GM12878 (cell line): ENCODE data around the gene COL4A3. TPM values are rescaled to one million over a fixed set of nuclear protein-coding genes. Genes with fewer than 3 reads are reported as not detected.
A peak's percentile ranks its signal among the peaks of the same experiment; 100 is the strongest.

ENCODE experiments used
- ATAC-seq: fragments of 200-7000 bp; cut with Tn5 transposase; 3 replicates; pipeline ENCODE4 v1.9.1; 2020; ENCODE audit warnings: mild to moderate bottlenecking, moderate library complexity
- BruUV-seq: library from RNA; stranded (reverse); fragments of 400-500 nt; replicated peaks from 2 replicates; lab custom pipeline; 2021; lab: Mats Ljungman, UMichigan
- CTCF ChIA-PET: fragments of 300-600 bp; sonication (Branson Sonifier 250); formaldehyde crosslinking; extraction: SDS; loops from one replicate; lab custom pipeline; 2021; ENCODE audit warnings: inconsistent platforms; lab: Yijun Ruan, JAX
- POLR2A ChIA-PET: fragments of 350-600 bp; formaldehyde crosslinking; extraction: SDS; loops from one replicate; lab custom pipeline; 2021; ENCODE audit warnings: inconsistent platforms; lab: Charles Lee
- RAD21 ChIA-PET: fragments of 300-600 bp; sonication (Branson Sonifier 250); formaldehyde crosslinking; loops from one replicate; lab custom pipeline; 2023; ENCODE audit warnings: antibody characterized with exemption; ENCODE audit not compliant: unreplicated experiment; lab: Charles Lee
- SMC1A ChIA-PET: fragments of 300-600 bp; sonication (Branson Sonifier 250); formaldehyde crosslinking; loops from one replicate; lab custom pipeline; 2023; ENCODE audit not compliant: unreplicated experiment, uncharacterized antibody; lab: Charles Lee
- DNase-seq: peaks from one replicate; pipeline ENCODE4 v3.0.0-alpha.2; 2011; ENCODE audit warnings: low read depth, low spot score
- FAIRE-seq: peaks from 3 replicates; lab custom pipeline; 2011; peaks lifted over from hg19 to GRCh38; lab: Jason Lieb, UNC
- H2AFZ ChIP-seq: 2 replicates; pipeline ENCODE4 v1.6.0; 2011; ENCODE audit warnings: low read depth, low read length, control low read depth; ENCODE audit not compliant: control insufficient read depth
- H3K27ac ChIP-seq: 2 replicates; pipeline ENCODE4 v1.5.1; 2011; ENCODE audit warnings: control low read depth; ENCODE audit not compliant: control insufficient read depth, insufficient read depth
- H3K27me3 ChIP-seq, 2 experiments: replicated peaks in 1 of 2; 2 replicates each; pipeline versions ENCODE4 v1.6.0 to v1.6.1; 2011; ENCODE audit warnings: low read length in 1 of 2; ENCODE audit not compliant: control insufficient read depth in 2 of 2, insufficient read depth in 2 of 2
- H3K36me3 ChIP-seq, 2 experiments: 2 replicates each; pipeline ENCODE4 v1.5.1; 2011; ENCODE audit warnings: low read length in 1 of 2; ENCODE audit not compliant: control insufficient read depth in 2 of 2, insufficient read depth in 2 of 2
- H3K4me1 ChIP-seq: 2 replicates; pipeline ENCODE4 v1.6.1; 2011; ENCODE audit warnings: mild to moderate bottlenecking, low read length, moderate library complexity, mixed read lengths; ENCODE audit not compliant: control insufficient read depth, insufficient read depth
- H3K4me2 ChIP-seq: 2 replicates; pipeline ENCODE4 v1.6.0; 2011; ENCODE audit warnings: control low read depth; ENCODE audit not compliant: control insufficient read depth, insufficient read depth
- H3K4me3 ChIP-seq: fragments of 200-600 bp; sonication (generic); 2 replicates; pipeline ENCODE4 v1.5.1; 2016
- H3K79me2 ChIP-seq: 2 replicates; pipeline ENCODE4 v1.6.0; 2011; ENCODE audit warnings: low read length; ENCODE audit not compliant: control insufficient read depth, insufficient read depth
- H3K9ac ChIP-seq: 2 replicates; pipeline ENCODE4 v1.8.0; 2011; ENCODE audit warnings: low read length, control low read depth, mixed read lengths; ENCODE audit not compliant: control insufficient read depth, insufficient read depth
- H3K9me3 ChIP-seq: replicated peaks from 3 replicates; pipeline ENCODE4 v1.5.1; 2011; ENCODE audit warnings: mild to moderate bottlenecking, low read length; ENCODE audit not compliant: control insufficient read depth, insufficient read depth
- H4K20me1 ChIP-seq: 2 replicates; pipeline ENCODE4 v1.6.0; 2011; ENCODE audit not compliant: control insufficient read depth, insufficient read depth
- CHD4 ChIP-seq: fragments of 200-600 bp; sonication (generic); IDR thresholded peaks from 2 replicates; pipeline ENCODE4 v1.6.1; 2016; ENCODE audit warnings: mild to moderate bottlenecking
- CREM ChIP-seq: IDR thresholded peaks from 2 replicates; pipeline ENCODE4 v1.6.1; 2014; ENCODE audit warnings: antibody characterized with exemption, low read depth
- ESRRA ChIP-seq: IDR thresholded peaks from 2 replicates; pipeline ENCODE4 v1.6.1; 2012; ENCODE audit warnings: mild to moderate bottlenecking, low read length, improper control_type of control experiment
- ETV6 ChIP-seq, 2 experiments: fragments of 450-650 bp in 1 of 2; IDR thresholded peaks in 1 of 2; conservative IDR thresholded peaks in 1 of 2; 2 replicates each; pipeline ENCODE4 v1.6.1; 2014; ENCODE audit warnings: antibody characterized with exemption in 1 of 2, borderline replicate concordance in 1 of 2, low read depth in 1 of 2, mild to moderate bottlenecking in 1 of 2, moderate library complexity in 1 of 2
- NR2F1 ChIP-seq: fragments of 450-650 bp; conservative IDR thresholded peaks from 2 replicates; pipeline ENCODE4 v1.6.1; 2017; ENCODE audit warnings: mild to moderate bottlenecking
- STAT3 ChIP-seq: IDR thresholded peaks from 2 replicates; pipeline ENCODE4 v1.6.1; 2011; ENCODE audit warnings: low read depth, low read length, improper control_type of control experiment
- TARDBP ChIP-seq: IDR thresholded peaks from 2 replicates; pipeline ENCODE4 v1.6.1; 2016; ENCODE audit warnings: borderline replicate concordance
- in situ Hi-C: fragments of 300-500 bp; cut with MboI; formaldehyde crosslinking; loops from 9 replicates; pipeline ENCODE4 v1.14.3; 2018; ENCODE audit warnings: mixed read lengths
- intact Hi-C: fragments of 100-400 bp; cut with micrococcal nuclease; formaldehyde crosslinking; loops from one replicate; pipeline ENCODE4 v1.14.2; 2022; ENCODE audit not compliant: unreplicated experiment
- polyA plus RNA-seq, 11 experiments: library from polyadenylated mRNA; depleted of rRNA in 4 of 11; unstranded in 6 of 11; stranded (reverse) in 5 of 11; fragments of >200 nt; fragmentation: Nextera tagmentation in 4 of 11; fragmentation: Illumina TruSeq in 1 of 11; extraction: Ambion mirVana in 4 of 11; extraction: Trizol in 1 of 11; gene quantifications; 1 replicate in 1 of 11; 2 replicates in 10 of 11; pipeline versions ENCODE4 v1.2.1 to v1.2.3, GENCODE V29; 2011 to 2016; ENCODE audit warnings: inconsistent platforms in 2 of 11, missing spikeins in 2 of 11, low read depth in 1 of 11
- total RNA-seq, 4 experiments: library from RNA; depleted of rRNA in 3 of 4; stranded (reverse); fragments of >200 nt in 3 of 4; fragmentation: Illumina TruSeq in 1 of 4; extraction: Trizol in 1 of 4; gene quantifications; 2 replicates each; pipeline versions ENCODE4 v1.2.1 to v1.2.3, GENCODE V29; 2013 to 2021
- TF ChIP-seq, protein P1 (sequence below): fragments of 450-650 bp; IDR thresholded peaks from 2 replicates; pipeline ENCODE4 v1.6.1; 2017; ENCODE audit warnings: mild to moderate bottlenecking, low read depth, inconsistent platforms; ENCODE audit not compliant: poor library complexity, severe bottlenecking
- TF ChIP-seq, protein P2 (sequence below): fragments of 450-650 bp; IDR thresholded peaks from 2 replicates; pipeline ENCODE4 v1.6.1; 2017; ENCODE audit warnings: low read depth, mild to moderate bottlenecking, moderate library complexity
- TF ChIP-seq, protein P3 (sequence below): IDR thresholded peaks from 2 replicates; pipeline ENCODE4 v1.6.1; 2012; ENCODE audit warnings: mild to moderate bottlenecking, low read depth, low read length

The COL4A3 gene
- total and polyA plus RNA-seq, 10 of the 15 experiments (the other 5 are each of a cell fraction or from before 2014, with no cell fraction given): 0.34 to 10.5 (median 3.8) TPM

DNA sequence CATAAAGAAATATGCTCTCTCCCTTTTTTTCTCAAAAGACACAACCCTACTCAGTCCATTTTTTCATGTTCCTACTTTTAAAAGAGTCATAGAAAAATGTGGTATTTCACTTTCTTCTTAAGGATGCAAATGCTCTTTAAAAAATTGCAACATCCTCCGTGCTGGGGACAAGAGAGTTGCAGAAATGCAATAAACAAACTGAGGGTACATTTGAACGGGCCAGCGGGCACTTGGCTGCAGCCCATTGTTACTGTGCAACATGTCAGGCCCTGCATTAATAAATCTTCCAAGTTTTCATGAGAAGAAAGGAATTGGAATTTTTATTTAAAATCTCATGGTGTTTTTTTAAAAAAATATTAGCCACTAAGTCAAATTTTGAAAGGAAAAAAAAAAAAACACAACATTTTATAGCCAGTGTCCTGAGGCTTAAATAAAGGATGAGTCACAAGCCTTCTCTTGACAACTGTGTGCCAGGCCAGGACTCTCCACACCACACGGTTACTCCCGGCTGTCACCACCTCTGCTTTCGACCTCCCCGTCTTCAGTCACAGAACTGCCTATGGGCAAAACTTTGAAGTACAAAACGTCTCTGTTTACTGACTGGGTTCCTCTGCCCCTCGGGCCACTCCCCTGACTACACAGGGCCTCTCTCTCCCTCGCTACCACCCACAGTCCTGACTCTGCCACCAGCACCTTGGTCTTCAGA is 103.1 kb downstream of the COL4A3 start (continued):
- TF ChIP-seq CHD4 (no peak), STAT3 (no peak), ESRRA (no peak)

DNA sequence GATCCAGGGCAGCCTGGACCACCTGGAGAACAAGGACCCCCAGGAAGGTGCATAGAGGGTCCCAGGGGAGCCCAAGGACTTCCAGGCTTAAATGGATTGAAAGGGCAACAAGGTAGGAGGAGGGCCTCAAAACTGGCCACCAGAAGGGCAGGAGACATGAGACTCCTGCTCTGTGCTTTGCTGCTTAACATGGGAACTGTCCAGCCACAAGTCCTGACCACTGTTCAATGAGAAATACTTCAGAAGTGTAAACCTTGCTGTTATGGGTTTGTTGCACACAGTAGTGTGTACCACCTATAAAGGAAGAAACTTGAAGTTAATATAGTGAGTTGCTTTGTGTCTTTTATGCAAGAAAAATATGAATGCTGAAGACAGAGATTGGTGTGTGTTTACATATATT is 116.5 kb downstream of the COL4A3 start:
- in situ Hi-C loops: no loop called here
- no peak for DNase-seq
- Histone ChIP-seq H3K27ac (no peak overlapping the region), H3K4me2 (no peak overlapping the region), H3K79me2 (no peaks in the 10 kb centered on the region), H3K4me3 (no peak overlapping the region), H3K36me3 (no peaks in the 10 kb centered on the region), H4K20me1 (no peaks in the 10 kb centered on the region), H3K9me3 (no peaks in the 10 kb centered on the region), H2AFZ (no peak overlapping the region), H3K27me3 (no peaks in the 10 kb centered on the region), H3K4me1 (no peaks in the 10 kb centered on the region), H3K9ac (no peak overlapping the region)
- ATAC-seq: peak; percentile 38; the same call in 1 of the 3 replicates
- RAD21 ChIA-PET: no interaction called here
- no TSS peak for BruUV-seq
- intact Hi-C loops: no loop called here
- no peak for TF ChIP-seq CREM
- TF ChIP-seq, protein P1, sequence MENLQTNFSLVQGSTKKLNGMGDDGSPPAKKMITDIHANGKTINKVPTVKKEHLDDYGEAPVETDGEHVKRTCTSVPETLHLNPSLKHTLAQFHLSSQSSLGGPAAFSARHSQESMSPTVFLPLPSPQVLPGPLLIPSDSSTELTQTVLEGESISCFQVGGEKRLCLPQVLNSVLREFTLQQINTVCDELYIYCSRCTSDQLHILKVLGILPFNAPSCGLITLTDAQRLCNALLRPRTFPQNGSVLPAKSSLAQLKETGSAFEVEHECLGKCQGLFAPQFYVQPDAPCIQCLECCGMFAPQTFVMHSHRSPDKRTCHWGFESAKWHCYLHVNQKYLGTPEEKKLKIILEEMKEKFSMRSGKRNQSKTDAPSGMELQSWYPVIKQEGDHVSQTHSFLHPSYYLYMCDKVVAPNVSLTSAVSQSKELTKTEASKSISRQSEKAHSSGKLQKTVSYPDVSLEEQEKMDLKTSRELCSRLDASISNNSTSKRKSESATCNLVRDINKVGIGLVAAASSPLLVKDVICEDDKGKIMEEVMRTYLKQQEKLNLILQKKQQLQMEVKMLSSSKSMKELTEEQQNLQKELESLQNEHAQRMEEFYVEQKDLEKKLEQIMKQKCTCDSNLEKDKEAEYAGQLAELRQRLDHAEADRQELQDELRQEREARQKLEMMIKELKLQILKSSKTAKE: no peak
- TF ChIP-seq, protein P2, sequence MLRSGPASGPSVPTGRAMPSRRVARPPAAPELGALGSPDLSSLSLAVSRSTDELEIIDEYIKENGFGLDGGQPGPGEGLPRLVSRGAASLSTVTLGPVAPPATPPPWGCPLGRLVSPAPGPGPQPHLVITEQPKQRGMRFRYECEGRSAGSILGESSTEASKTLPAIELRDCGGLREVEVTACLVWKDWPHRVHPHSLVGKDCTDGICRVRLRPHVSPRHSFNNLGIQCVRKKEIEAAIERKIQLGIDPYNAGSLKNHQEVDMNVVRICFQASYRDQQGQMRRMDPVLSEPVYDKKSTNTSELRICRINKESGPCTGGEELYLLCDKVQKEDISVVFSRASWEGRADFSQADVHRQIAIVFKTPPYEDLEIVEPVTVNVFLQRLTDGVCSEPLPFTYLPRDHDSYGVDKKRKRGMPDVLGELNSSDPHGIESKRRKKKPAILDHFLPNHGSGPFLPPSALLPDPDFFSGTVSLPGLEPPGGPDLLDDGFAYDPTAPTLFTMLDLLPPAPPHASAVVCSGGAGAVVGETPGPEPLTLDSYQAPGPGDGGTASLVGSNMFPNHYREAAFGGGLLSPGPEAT: no peak
- TF ChIP-seq, protein P3, sequence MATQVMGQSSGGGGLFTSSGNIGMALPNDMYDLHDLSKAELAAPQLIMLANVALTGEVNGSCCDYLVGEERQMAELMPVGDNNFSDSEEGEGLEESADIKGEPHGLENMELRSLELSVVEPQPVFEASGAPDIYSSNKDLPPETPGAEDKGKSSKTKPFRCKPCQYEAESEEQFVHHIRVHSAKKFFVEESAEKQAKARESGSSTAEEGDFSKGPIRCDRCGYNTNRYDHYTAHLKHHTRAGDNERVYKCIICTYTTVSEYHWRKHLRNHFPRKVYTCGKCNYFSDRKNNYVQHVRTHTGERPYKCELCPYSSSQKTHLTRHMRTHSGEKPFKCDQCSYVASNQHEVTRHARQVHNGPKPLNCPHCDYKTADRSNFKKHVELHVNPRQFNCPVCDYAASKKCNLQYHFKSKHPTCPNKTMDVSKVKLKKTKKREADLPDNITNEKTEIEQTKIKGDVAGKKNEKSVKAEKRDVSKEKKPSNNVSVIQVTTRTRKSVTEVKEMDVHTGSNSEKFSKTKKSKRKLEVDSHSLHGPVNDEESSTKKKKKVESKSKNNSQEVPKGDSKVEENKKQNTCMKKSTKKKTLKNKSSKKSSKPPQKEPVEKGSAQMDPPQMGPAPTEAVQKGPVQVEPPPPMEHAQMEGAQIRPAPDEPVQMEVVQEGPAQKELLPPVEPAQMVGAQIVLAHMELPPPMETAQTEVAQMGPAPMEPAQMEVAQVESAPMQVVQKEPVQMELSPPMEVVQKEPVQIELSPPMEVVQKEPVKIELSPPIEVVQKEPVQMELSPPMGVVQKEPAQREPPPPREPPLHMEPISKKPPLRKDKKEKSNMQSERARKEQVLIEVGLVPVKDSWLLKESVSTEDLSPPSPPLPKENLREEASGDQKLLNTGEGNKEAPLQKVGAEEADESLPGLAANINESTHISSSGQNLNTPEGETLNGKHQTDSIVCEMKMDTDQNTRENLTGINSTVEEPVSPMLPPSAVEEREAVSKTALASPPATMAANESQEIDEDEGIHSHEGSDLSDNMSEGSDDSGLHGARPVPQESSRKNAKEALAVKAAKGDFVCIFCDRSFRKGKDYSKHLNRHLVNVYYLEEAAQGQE: peak; percentile 73
- no peak for TF ChIP-seq TARDBP
- TF ChIP-seq ETV6 (conservative IDR thresholded peaks at IDR 0.05 in 1 of 2, IDR thresholded peaks at IDR 0.05 in 1 of 2; ENCODE audit: borderline replicate concordance in 1 of 2, low read depth in 1 of 2): no peak
- no peak for TF ChIP-seq NR2F1
- SMC1A ChIA-PET: no interaction called here
- FAIRE-seq: no peak
- POLR2A ChIA-PET: no interaction called here
- CTCF ChIA-PET: no interaction called here
